Stimulated activated CD4-positive, alpha-beta T cell treated with anti-CD3 and anti-CD28 coated beads, Interleukin-2, amount 100 ng/mL, for 4 hours (primary cell): ENCODE measurements around the gene SETX.

Experiments
- DNase-seq: peaks from one replicate; pipeline ENCODE4 v3.0.0-alpha.2; 2020; ENCODE audit warnings: low read depth

SETX gene

GRCh38 chr9:132357764-132358163, 3.0 kb upstream of the SETX start:
- no peak for DNase-seq

DNA sequence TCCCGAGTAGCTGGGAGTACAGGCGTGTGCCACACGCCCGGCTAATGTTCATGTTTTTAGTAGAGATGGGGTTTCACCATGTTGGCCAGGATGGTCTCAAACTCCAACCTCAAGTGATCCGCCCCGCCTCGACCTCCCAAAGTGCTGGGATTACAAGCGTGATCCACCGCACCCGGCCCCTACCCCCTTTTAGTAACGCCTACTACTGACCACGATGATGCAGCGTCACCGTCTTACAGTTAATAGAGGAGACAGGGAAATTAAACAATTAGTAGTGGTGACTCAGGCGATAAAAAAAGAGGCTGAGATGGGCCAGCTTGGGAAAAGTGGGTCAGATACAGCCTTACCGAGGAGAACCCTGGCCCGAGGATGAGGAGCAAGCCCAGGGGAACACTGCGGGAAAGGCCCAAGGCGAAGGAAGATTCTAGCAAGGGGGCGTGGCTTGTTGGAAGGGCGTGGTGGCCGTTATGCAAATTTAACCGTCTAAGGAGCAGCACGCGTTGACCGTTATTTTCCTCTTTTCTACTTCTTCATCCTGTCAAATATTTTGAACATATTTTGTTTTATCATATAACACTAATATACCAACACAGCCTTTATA, 1.6 kb upstream of the SETX start:
- DNase-seq: no peak

GRCh38 chr9:132351404-132352045, 3.3 kb downstream of the SETX start:
- DNase-seq: no peak

GRCh38 chr9:132350861-132351315, 3.9 kb downstream of the SETX start:
- no peak for DNase-seq

GRCh38 chr9:132348676-132349075, 6.1 kb downstream of the SETX start:
- no peak for DNase-seq

DNA sequence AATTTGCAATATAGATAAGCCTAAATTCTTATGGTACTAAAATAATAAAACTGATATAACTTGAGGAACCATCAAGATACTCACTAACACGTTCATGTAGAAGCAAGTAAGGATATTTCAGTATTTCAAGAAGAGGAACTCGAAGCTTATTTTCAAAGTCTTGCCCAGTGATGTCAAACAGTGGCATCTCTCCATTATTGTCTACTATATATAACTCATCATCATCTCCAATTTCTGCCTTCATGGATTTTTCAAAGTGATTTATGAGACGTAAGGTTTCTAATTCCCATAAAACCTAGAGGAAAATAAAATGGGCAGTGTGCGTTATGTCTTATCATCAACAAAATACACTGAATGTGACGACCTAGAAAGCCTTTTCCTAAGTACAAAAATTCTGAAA, 8.6 kb downstream of the SETX start:
- no peak for DNase-seq

GRCh38 chr9:132341177-132341840, 13.5 kb downstream of the SETX start:
- no peak for DNase-seq

DNA sequence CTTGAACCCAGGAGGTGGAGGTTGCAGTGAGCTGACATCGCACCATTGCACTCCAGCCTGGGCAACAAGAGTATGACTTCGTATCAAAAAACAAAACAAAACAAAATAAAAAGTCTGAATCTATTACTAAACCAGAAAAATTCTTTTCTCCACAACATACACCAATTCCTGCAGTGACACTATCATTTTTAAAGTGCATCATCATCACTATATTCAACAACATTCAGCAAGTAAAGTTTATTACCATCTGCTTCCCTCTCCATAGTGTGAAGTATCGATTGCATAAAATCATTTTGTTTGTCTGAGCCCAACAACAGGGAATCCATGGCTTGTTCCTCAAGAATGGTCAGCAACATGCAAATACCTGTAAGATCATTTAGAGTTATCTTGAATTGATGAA, 20.4 kb downstream of the SETX start:
- no peak for DNase-seq

- no peak for DNase-seq
Measured at GRCh38 chr9:132333556-132333955, 21.2 kb downstream of the SETX start.

DNA sequence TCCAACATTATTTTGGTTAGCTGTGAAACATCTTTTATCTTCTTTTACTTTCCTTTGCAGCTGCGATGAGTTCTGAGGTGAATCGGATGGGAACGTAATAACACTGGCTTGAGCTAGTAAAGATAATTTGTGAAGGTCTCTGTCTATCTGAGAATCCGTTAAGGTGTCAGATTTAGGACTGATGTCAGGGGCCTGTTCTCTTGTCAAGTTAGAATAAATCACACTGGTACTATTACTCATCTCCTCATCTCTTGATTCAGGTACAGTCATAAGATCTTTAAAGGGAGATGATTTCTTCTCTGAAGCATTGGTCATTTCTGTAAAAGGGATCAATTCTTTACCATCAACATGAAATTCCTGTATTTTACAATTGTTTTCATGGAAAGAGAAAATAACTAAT, 26.2 kb downstream of the SETX start:
- no peak for DNase-seq

DNA sequence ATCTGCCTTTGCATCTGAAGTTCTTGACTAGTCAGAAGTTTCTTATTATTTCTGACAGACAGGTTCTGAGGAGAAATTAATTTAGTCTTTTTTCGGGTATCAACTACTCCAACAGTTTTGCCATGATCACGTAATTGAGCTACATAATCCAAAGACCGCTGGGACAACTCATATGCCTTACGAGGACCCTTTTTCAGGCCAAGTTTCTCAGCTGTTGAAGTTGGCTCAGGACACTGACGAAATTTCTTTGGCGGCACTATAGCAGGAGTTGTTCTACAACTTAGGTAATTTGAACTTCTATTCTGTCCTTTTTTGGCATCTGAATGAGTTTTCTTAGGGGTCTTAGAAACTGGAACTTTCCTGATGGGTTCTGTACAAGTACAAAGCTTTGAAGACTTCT, 27.2 kb downstream of the SETX start:
- DNase-seq: no peak

- no peak for DNase-seq
Measured at GRCh38 chr9:132324425-132324824, 30.4 kb downstream of the SETX start.

DNA sequence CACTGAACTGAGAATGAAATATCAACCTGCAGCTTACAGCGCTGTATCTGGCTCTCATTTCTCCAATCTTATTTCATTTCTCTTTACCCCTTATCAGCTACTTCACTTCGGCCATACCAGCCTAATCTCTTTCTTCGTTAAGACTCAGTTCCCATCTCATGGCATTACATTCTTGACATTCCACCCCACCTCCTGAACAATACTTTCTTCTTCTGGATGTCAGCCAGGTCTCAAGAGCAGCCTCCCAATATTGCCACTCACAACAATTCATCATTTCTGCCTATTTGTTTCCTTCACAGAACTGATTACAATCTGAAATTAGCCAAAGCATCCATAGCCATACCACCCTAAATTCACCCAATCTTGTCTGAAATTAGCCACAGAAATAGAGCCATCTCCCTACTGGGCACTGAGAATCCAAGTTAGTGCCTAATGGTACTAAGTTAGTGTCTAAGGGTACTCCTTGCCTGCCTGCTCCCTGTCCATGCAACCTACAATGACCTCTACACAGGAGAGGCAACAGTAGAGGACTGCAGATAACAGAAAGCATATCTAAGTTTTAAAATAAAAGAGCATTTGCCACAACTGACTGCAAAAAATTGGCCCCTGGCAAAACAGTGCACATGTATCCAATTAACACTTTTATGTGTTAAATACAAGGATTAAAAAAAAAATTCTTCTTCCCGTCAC, 35.2 kb downstream of the SETX start:
- DNase-seq: no peak

- DNase-seq: no peak
Measured at GRCh38 chr9:132312873-132313272, 41.9 kb downstream of the SETX start.

DNA sequence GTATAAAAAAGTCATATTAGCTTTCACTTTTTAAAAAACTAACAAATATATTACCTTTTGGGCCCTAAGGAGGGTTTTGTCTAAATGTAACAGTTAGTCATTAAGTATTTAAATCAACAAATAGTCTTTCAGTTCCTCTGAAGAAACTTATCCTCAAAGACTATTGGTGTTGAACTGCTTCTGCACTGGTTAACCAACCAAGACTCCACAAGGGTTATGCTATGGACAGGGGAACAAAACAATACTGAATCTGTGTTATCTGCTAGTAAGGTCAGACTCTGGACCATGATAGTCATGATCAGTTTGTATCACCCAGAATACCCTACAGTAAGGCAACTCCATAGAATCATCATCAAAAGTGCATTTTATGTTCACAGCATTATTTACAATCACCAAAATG, 42.4 kb downstream of the SETX start:
- no peak for DNase-seq

GRCh38 chr9:132311978-132312377, 42.8 kb downstream of the SETX start:
- no peak for DNase-seq

- no peak for DNase-seq
Measured at GRCh38 chr9:132309056-132309455, 45.7 kb downstream of the SETX start.

GRCh38 chr9:132301521-132301920, 53.3 kb downstream of the SETX start:
- no peak for DNase-seq

DNA sequence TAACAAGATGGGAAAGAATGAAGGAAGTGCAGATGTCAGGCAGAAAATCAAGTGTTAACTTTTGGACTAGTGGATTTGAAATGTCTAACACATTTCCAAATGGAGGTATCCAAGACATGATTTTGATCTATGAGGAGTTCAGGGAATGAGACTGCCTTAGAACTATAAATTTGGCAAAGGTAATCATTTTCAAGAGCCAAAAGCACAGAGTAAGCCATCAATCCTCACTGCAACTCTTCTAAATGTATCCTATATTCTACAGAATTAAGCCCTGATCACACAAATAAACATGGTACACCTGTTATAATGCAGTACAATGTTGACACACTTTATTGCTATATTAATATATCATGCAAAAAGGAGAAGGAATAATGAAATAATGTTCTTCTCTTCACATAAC, 55.6 kb downstream of the SETX start:
- no peak for DNase-seq

- DNase-seq: no peak
Measured at GRCh38 chr9:132295181-132295580, 59.6 kb downstream of the SETX start.

- no peak for DNase-seq
Measured at GRCh38 chr9:132293145-132293721, 61.6 kb downstream of the SETX start.

DNA sequence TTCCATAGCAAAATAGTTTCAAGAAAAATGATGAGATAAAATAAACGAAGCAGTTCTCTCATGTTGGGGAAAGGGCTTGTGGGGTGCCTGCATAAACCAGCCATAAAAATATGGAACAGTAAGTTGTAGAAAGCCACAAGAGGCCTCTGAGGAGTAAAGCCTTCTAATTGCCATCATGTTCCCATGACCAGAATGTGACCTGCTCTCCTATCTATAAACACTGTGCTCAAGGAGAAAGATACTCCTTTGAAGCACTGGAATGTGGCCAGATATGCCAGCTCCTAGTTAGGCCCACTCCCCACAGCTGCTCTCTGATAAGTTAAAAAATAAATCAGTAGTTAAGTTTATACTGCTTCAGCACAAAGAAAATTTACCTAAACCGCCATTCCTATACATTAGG, 65.8 kb downstream of the SETX start:
- no peak for DNase-seq

DNA sequence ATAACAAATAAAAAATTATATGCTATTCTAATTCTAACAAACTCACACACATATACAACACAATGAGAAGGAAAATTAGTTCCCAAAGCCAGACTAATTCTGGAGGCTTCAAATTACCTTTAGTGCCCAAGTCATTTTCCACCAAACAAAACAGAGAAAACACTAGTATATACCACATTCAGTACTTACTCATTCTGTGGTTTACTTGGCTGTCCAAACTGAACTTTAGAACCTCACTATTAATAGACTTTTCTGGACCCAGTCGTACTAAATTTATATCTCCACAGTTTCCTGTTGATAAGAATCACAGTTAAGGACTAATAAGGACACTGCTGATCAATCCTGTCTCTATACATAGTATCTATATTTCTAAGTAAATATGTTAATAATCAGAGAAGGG, 66.4 kb downstream of the SETX start:
- no peak for DNase-seq
